Gastrocnemius medialis (tissue), 4 donors: ENCODE results near the gene CCDC186. TPM values are rescaled to one million over a fixed set of nuclear protein-coding genes. Genes with fewer than 3 reads are reported as not detected.

Experiments used
- ATAC-seq, 2 donors: fragments of 150-250 bp; one replicate each; pipeline ENCODE4 v1.9.1; 2016
- DNase-seq, 2 donors: peaks; one replicate each; pipeline ENCODE4 v3.0.0-alpha.2; 2019
- H3K27ac ChIP-seq, 4 donors: fragments of 200-600 bp; sonication (generic); 1 replicate in 1 of 4; 2 replicates in 3 of 4; pipeline ENCODE4 v1.5.1; 2016 to 2018; ENCODE audit warnings: mild to moderate bottlenecking in 2 of 4, moderate library complexity in 1 of 4
- H3K27me3 ChIP-seq, 3 donors: fragments of 200-600 bp; sonication (generic) in 2 of 3; 1 replicate in 1 of 3; 2 replicates in 2 of 3; pipeline versions ENCODE4 v1.5.1 to v1.6.0; 2016 to 2019; ENCODE audit warnings: mild to moderate bottlenecking in 1 of 3, moderate library complexity in 1 of 3
- H3K36me3 ChIP-seq, 2 donors: fragments of 200-600 bp; sonication (generic) in 1 of 2; one replicate each; pipeline ENCODE4 v1.5.1; 2017 to 2018
- H3K4me1 ChIP-seq, 2 donors: fragments of 200-600 bp; sonication (generic) in 1 of 2; one replicate each; pipeline ENCODE4 v1.5.1; 2016 to 2017; ENCODE audit warnings: mild to moderate bottlenecking in 2 of 2
- H3K4me3 ChIP-seq, 4 donors: fragments of 200-600 bp; sonication (generic) in 3 of 4; 1 replicate in 1 of 4; 2 replicates in 3 of 4; pipeline ENCODE4 v1.5.1; 2016 to 2019; ENCODE audit warnings: mild to moderate bottlenecking in 2 of 4
- H3K9me3 ChIP-seq, 3 donors: fragments of 200-600 bp; sonication (generic) in 2 of 3; 1 replicate in 1 of 3; 2 replicates in 2 of 3; pipeline ENCODE4 v1.5.1; 2016 to 2019
- CTCF ChIP-seq, 5 experiments: fragments of 450-650 bp in 3 of 5; fragments of 200-600 bp in 2 of 5; sonication (generic) in 2 of 5; IDR thresholded peaks in 4 of 5; conservative IDR thresholded peaks in 1 of 5; 1 replicate in 4 of 5; 2 replicates in 1 of 5; pipeline ENCODE4 v1.5.1; 2016 to 2019; ENCODE audit warnings: antibody characterized with exemption in 5 of 5, mild to moderate bottlenecking in 3 of 5, moderate library complexity in 3 of 5
- POLR2A ChIP-seq, 2 donors: fragments of 450-650 bp; IDR thresholded peaks; one replicate each; pipeline ENCODE4 v1.6.1; 2017; ENCODE audit warnings: antibody characterized with exemption in 2 of 2, mild to moderate bottlenecking in 2 of 2, moderate library complexity in 2 of 2
- in situ Hi-C, 4 donors: fragments of 200-750 bp; cut with MboI; loops; one replicate each; pipeline versions ENCODE4 v1.15.0 to v1.8.0; 2017; ENCODE audit warnings: low sequenced_read_pairs in 4 of 4
- intact Hi-C: fragments of 100-400 bp; cut with DNase I; formaldehyde crosslinking; loops from one replicate; pipeline ENCODE4 v1.15.1; 2023; ENCODE audit warnings: low total_unique reads
- microRNA counts, 2 donors: library from miRNA; unstranded; fragments of <30 nt; microRNA quantifications; one replicate each; lab custom pipeline; 2016
- total RNA-seq, 4 donors: library from RNA; depleted of rRNA; stranded (reverse); fragments of >200 nt; gene quantifications; one replicate each; pipeline versions ENCODE4 v1.1.0 to v1.2.3, GENCODE V29; 2016

The CCDC186 gene
- total RNA-seq, 4 donors from 2014 or later = 8.8 to 14.5 (median 9.8) TPM

GRCh38 chr10:114073395-114074186 lies 100.4 kb downstream of the CCDC186 start:
- Histone ChIP-seq H3K4me1 (no peaks in the 10 kb centered on the region), H3K36me3 (no peaks in the 10 kb centered on the region), H3K27me3 (no peaks in the 10 kb centered on the region), H3K27ac (no peak overlapping the region), H3K4me3 (no peak overlapping the region), H3K9me3 (no peaks in the 10 kb centered on the region)
- DNase-seq (no peak), ATAC-seq (no peak)
- no peak for TF ChIP-seq POLR2A (IDR thresholded peaks at IDR 0.05)
- TF ChIP-seq CTCF (IDR thresholded peaks at IDR 0.05 in 4 of 5, conservative IDR thresholded peaks at IDR 0.05 in 1 of 5) = no peak
- intact Hi-C loops = no loop called here
- in situ Hi-C loops = no loop called here

- Histone ChIP-seq H3K27me3 (no peaks in the 10 kb centered on the region), H3K4me3 (no peak overlapping the region), H3K27ac (no peak overlapping the region), H3K36me3 (no peaks in the 10 kb centered on the region), H3K4me1 (no peaks in the 10 kb centered on the region), H3K9me3 (no peaks in the 10 kb centered on the region)
- no peak for ATAC-seq
- in situ Hi-C loops = no loop called here
- no peak for TF ChIP-seq POLR2A (IDR thresholded peaks at IDR 0.05)
- no peak for TF ChIP-seq CTCF (IDR thresholded peaks at IDR 0.05 in 4 of 5, conservative IDR thresholded peaks at IDR 0.05 in 1 of 5)
- intact Hi-C loops = no loop called here
- no peak for DNase-seq
Measured at GRCh38 chr10:114071178-114071577, 102.8 kb downstream of the CCDC186 start.

MicroRNAs within 50 kb of the gene (microRNA counts, 767-probe panel; counts per million panel counts)
- microRNA hsa-miR-2110 (lab: Ali Mortazavi, UCI) = 356 to 448 counts per million in 2 donors

Other genes starting within 250 kb of the CCDC186 start
- gene ADRB1, start 130.3 kb downstream of the CCDC186 start, total RNA-seq = under 1 TPM in 3 of 4 donors, not detected in 1; 0.13 to 0.66 (median 0.18) TPM
- gene TDRD1, start 5.2 kb upstream of the CCDC186 start, total RNA-seq = under 1 TPM in 1 of 4 donors, not detected in 3; 0.10 TPM
- gene VWA2, start 65.1 kb upstream of the CCDC186 start, total RNA-seq = under 1 TPM in 1 of 4 donors, not detected in 3; 0.20 TPM
- gene AFAP1L2, start 230.3 kb upstream of the CCDC186 start, total RNA-seq = 1 to 10 TPM; 1.3 to 3.5 (median 2.1) TPM